TTC549 (cell line): ENCODE measurements around the gene ZKSCAN3.
"Not testable (repeated sequence)": the region's sequence is repeated elsewhere in the genome, so short reads cannot be mapped to it uniquely, and the experiment has no call there.

Experiments
- FAIRE-seq: peaks from 2 replicates; lab custom pipeline; 2012; peaks lifted over from hg19 to GRCh38; lab: Jason Lieb, UNC

ZKSCAN3 gene

DNA sequence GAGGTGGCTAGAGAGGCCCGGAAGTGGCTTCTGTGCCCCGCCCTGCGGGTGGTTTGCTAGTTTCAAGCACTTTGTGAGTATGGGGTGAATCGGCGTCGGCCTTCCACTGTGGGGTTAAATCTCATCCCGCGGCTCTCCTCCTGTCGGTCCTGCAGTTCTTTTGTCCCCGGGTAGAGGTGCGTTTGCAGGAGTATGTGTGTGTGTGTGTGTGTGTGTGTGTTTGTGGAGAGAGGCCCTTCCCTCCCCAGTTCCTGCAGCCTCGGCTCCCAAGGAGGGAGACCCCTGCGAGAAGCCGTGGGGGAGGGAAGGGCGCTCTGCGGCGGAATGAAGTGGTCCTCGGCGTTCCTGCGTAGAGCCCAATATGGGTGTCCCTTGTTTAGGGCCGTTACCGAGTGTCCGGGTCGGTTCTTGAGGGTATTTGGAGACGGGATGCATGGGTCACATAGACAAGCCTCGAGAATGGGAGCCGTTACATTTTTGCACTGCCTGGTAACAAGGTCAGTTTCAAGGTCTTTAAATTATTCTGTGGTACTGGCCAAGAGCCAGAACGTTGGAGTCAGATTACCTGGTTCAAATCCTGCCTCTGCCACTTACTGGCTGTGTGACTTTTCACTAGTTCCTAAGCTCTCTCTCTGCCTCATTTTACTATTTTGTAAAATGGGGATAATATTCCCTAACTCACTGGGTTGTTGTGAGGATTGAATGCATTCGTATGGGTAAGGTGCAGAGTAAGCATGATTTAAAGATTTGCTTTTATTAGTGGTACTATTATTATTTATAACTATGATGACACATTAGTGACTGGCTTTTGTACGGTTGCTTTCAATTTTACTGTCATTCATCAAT lies at the start of gene ZKSCAN3:
ZKSCAN3 (plus strand) TSS at position 56 of the 846 bp plus-strand sequence. CDS start 9,640 bp downstream, outside the sequence.
- FAIRE-seq = no peak

DNA sequence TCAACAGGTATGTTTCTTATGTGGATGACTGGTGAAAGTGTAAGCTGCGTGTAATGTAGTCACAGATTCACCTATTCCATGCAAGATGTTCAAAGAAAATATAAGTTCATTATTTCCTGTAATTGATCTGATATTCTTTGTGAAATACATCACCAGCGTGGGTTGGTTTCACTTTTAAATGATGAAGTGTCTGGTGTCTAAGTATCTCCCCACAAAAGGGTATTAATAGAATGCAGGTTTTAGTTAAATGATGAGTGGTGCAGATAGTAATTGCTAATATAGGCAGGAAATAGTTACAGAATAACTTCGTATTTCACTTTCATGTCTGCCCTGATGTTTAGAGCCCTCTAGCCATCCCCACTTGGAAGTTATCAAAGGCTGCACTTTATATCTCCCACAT lies 46.2 kb upstream of the ZKSCAN3 start:
- FAIRE-seq = no peak

DNA sequence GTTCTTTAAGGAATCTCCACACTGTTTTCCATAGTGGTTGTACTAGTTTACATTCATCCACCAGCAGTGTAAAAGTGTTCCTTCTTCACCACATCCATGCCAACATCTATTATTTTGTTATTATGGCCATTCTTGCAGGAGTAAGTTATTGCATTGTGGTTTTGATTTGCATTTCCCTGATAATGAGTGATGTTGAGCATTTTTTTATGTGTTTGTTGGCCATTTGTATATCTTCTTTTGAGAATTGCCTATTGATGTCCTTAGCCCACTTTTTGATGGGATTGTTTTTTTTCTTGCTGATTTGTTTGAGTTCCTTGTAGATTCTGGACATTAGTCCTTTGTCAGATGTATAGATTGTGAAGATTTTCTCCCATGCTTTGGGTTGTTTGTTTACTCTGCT lies 43.4 kb upstream of the ZKSCAN3 start:
- FAIRE-seq = not testable (repeated sequence)

DNA sequence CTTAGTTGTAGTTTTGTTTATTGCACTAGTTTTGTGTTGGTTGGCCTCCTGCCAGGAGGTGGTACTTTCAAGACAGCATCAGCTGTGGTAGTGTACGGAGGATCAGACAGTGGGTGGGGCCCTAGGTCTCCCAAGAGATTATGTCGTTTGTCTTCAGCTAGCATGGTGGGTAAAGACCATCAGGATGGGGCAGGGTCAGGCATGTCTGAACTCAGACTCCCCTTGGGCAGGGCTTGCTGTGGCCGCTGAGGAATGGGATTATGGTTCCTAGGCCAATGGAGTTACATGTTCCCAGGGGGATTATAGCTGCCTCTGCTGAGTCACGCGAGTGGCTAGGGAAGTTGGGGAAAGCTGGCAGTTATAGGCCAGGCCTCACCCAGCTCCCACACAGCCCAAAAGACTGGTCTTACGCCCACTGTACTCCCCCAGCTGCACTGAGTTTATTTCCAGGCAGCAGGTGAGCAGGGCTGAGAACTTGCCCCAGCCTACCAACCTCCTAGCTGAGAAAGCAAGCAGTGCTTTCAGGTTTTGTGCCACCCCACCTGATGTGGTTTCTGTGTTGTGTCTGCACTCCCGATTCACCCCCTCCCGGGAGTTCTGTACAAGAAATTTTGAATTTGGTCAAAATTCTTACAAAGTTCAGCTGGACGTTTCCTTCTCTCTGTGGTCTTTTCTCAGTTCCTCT lies 38.5 kb upstream of the ZKSCAN3 start:
- no peak for FAIRE-seq

DNA sequence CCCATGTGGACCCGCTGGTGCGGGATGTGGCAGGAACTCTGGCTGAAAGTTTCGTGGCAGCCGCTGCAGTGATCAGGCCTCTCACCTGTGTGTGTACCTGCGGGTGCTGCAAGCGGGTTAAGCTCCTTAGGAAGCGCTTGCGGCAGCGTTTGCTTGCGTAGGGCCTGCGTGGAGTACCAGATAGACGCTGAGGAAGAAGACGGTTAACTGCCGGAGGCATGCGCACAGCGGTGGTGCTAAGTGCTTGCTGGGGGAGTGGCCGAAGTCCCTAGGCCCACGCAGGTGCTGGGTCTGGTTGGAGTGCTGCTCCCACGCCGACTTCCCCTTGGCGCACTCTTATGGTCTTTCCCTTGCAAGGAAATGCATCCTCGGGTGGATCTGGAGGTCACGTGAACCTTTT lies 36.8 kb upstream of the ZKSCAN3 start:
- FAIRE-seq = no peak

DNA sequence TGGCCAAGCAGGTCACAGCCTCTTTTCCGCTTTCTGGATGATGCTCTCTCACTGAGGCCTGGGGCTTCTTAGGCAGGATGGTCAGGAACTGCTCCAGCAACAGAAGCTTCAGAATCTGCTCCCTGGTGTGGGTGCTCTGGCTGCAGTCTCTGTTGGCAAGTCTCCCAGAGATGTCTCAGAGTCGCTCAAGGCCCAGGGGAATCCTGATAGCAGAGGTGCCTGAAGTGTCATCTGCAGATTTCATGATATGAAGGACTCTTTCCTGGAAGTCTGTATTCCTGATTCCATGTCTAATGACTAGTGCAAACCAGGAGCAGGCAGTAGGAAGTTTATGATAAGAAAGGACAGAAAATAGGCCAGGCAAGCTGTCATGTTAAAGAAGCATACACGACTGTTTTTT lies 34.1 kb upstream of the ZKSCAN3 start:
- FAIRE-seq = no peak

DNA sequence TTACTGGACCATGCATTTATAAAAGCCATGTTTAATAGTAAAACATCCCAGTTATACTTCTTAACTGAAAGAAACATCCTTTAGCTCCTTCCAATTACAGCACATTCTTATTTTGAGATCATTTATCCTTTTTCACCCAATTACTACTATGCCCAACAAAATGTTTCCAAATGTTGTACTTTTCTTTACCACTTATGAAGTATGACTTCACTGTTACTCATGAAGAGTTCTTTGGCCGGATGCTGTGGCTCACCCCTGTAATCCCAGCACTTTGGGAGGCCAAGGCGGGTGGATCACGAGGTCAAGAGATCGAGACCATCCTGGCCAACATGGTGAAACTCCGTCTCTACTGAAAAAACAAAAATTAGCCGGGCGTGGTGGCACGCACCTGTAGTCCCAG lies 31.9 kb upstream of the ZKSCAN3 start:
- FAIRE-seq = not testable (repeated sequence)

DNA sequence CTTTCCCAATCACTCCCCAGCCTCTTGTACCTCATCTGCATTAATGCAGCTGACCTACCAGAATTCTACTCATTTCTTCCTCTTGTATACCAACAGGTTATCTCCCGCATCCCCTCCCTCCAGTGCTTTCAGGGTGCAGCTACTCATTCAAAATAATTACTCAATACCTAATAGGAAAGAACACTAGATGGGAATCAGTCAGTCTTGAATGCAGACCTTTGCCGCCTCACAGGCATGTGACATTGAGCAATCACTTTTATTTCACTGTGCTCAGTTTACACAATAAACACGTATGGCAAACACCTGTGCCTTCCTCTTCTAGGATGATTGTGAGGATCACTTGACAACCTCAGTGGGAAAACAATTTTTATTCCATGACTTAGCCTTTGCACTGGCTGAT lies 27.1 kb upstream of the ZKSCAN3 start:
- no peak for FAIRE-seq

DNA sequence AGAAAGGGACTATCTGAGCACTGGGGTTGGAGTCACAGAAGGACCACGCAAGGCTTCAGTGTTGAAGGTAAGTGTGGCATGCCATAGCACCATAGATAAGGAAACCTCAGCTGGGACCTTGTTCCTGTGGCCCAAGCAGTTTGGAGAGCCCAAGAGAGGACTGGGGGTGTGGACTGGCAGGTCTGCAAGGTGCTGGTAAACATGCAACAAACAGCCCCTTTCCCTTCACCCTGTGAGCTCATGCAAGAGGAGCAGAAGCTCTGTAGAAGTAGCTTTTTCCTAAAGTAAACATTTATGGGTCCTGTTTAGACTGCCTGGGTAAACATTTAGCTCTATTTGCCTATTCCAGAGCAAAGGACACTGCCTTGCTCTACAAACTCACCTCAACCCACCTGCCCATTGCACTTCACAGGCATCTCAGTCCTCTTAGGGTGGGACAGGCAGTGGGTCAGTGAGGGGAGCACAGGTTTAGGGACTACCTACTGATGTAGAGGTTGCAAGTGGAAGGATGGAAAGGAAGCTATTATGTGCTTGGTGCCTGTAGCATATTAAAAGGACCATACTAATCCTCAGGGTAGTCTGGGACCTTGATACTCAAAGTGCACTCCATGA lies 25.8 kb upstream of the ZKSCAN3 start:
- no peak for FAIRE-seq

DNA sequence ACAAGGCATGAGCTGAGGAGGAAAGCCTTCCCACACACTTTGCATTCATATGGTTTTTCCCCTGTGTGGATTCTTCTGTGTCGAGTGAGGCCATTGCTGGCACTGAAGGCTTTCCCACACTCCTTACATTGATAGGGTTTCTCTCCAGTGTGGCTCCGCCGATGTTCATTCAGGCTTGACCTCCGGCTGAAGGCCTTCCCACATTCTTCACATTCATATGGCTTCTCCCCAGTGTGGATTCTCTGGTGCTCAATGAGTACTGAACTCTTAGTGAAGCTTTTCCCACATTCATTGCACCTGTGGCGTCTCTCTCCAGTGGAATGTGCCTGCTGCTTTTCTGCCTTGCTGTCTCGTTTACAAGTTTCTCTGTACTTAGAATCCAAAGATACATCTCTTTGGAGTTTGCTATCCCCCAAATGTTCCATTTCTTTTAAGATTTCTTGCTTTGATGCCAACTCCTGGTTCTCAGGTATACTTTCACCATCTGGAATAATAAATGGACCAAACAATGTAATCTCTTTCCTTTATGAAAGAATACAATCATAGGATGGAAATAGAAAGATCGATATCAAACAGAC lies 23.3 kb upstream of the ZKSCAN3 start:
- no peak for FAIRE-seq

DNA sequence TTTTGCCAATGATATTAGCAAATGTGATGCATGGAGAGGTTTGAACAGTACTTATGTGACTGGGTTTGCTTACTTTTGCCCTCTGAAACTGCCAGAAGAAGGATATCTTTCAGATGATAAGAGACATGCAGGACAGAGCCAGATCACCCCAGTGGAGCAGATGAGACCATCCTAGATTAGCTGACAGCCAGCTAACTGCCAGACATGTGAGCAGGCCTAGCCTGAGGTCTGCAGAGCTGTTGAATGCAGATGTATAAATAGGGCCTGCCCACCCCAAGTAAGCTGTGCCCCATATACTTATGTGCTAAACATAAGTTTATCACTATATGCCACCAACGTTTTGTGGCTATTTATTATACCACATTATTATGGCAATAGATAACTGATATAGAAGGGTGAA lies 19.7 kb upstream of the ZKSCAN3 start:
- no peak for FAIRE-seq

DNA sequence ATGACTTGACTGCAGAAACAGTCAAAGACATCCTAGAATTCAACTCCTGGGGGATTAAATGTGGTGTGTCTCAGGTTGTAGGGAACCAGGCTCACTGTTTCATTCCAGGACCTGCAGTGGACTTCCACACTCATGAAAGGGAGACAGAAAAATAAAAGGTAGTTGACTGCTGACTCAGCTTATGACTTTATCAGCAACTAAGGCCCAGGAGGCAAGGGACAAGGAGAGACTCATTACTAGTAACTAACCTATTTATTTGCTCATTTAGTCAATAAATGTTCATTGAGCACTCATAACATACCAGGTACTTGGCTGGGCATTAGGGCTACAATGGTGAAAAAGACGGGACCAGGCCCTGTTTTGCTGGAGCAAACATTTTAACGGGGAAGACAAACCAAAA lies 16.7 kb upstream of the ZKSCAN3 start:
- no peak for FAIRE-seq

DNA sequence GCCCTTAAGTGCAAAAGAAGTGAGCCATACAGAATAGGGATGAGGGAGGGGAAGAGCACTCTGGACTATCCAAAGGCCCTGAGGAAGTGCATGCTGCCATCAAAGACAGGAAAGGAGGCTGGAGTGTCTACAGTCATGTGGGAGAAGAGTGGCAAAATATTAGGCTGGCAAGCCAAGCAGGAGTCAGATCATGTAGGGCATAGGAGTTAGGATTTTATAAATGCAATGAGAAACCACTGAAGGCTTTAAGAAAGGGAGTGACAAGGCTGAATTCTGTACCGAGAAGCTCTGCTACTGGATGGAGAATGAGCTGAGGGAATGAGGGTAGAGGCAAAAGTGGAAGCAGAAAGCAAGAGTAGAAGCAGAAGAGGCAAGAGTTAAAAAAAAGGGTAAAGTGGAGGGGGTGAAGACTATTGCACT lies 16.1 kb upstream of the ZKSCAN3 start:
- FAIRE-seq = no peak

DNA sequence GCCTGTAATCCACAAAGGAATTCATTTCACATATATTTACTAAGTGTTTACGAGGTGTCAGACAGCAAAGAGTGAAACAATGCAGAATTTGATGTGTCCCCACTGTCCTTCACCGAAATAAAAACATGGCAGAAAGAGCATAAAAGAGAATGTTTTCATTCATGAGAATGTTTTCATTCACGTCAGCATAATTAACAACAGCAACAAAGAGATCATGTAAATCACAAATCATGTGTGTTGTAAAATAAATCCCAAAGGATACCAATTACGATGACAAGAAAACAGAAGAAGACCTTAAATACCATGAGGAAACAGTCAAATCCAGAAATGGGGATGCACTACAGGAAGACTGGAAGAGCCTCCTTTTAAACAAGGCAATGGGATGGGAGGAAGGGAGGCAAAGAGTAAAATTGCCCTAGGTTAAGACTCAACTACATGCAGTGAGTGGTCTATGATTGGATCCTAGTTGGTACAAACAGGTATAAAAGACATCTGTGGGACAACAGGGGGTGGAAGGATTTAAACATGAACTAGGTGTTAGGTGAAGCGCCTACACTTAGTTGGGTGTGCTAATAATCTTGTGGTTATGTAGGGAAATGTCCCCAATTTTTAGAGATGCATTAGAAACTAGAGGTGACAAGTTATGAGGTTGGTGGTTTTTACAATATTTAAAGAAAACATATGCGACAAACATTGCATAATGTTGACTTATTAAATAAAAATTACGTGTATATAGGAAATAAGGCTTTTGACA lies 15.3 kb upstream of the ZKSCAN3 start:
- FAIRE-seq = no peak

DNA sequence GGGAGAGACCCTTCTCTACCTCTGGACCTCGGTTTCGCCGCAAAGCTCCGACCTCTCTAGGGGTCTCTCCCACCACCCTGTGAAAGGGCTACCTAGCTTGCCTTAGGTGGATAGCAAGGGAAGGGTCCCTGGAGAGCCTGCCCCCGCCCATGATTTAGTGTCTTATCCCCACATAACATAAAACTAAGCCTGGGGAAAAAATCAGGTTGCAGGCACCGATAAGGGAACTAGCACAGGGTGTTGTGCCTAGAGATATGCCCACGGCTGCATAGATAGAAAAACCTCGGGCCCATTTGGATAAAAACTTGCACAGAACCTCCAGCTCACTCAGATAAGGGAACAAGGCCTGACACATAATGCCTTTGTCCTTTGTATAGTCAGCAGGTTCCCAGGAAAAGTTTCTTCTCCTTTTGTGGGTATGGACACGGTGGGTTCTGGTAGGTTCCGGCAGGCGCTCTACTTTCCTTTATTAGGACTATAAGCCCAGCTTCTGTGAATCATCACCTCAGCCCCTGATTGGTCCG lies 14.6 kb upstream of the ZKSCAN3 start:
- FAIRE-seq = no peak

DNA sequence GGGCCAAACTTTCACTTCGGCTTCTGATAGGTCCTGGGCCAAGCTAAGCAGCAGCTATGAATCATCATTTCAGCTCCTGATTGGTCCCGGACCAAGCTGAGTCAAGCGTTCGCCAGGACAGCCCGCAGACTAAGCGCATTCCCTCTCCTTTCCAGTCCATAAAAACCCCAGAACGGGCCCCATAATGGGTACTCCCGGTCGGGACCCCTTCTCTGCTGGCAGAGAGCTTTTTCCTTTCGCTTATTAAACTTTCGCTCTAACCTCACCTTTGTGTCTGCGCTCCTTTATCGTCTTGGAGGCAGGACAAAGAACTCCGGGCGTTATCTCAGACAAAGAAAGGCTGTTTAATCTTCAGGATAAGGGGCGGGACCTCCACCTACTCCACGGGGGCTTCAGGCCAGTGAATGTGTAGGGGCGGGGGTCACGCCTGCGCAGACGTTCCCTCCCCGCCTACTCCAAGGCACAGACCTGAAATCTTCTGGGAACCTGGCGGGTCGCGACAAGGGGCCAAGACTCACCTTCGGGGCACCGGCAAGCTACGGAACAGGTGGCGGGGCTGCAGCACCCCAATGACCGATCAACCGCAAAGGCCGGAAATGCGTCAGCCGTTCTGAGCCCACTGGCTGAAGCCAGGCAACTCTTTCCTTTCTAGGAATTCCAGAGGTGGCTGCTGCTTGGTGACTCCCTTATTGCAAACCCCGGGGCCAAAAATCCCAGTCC lies 14.0 kb upstream of the ZKSCAN3 start, which contains the start of gene ZSCAN31:
ZSCAN31 (minus strand) TSS at position 585 of the 720 bp plus-strand sequence. CDS start 6,465 bp downstream, outside the sequence.
- FAIRE-seq = no peak

DNA sequence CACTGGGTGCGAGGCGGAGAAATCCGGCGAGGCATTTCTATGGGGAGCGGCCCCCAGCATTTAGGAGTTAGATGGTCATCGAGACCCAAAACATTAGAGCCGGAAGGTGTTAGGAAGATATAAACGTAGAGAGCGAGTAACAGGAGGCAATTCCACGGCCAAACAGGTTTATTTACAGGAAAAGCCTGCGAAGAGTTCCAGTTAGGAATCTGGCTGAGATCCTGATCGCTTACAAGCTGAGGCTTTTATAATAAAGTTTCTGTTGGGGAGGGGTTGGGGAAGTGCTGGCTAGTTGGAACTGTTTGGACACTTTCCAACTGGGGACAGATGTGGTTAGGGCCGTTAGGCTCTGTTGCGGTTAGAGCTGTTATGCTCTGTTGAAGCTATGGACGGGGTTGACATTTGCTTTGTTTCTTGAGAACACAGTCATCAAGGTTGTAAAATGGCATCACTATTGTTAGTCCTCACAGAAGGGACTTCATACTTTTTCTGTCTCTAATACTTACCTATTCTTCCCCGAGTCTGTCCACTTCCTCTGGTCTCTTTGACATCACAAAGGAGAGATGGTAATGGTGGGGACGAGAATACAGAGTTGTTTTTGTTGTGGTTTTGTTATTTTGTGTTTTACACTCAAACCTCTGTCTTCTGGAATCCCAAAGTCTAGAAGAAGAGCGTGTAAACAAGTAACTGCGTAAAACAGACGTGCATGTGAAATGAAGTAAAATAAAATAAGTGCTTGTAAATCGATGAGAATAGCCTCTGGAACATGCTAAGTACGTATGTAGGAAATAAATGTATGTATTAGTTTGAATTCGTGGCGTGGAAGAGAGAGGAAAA lies 13.2 kb upstream of the ZKSCAN3 start:
- no peak for FAIRE-seq

DNA sequence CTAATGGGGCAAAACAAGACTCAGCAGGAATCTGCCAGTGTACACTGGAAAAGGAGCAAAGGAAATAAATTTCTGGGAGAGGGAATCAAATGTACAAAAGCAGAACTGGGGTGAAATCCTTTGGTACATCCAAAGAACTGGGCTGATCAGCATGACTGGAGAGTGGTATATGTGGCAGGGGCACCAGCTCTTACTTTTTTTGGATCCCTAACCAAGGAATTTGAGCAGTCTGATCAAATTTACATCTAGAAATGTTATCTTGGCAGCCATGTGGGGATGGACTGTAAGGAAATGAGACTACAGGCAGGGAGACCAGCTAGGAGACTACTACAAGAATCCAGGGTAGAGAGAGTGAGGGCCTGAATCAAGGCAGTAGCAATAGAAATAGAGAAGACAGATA lies 12.6 kb upstream of the ZKSCAN3 start:
- FAIRE-seq = no peak

DNA sequence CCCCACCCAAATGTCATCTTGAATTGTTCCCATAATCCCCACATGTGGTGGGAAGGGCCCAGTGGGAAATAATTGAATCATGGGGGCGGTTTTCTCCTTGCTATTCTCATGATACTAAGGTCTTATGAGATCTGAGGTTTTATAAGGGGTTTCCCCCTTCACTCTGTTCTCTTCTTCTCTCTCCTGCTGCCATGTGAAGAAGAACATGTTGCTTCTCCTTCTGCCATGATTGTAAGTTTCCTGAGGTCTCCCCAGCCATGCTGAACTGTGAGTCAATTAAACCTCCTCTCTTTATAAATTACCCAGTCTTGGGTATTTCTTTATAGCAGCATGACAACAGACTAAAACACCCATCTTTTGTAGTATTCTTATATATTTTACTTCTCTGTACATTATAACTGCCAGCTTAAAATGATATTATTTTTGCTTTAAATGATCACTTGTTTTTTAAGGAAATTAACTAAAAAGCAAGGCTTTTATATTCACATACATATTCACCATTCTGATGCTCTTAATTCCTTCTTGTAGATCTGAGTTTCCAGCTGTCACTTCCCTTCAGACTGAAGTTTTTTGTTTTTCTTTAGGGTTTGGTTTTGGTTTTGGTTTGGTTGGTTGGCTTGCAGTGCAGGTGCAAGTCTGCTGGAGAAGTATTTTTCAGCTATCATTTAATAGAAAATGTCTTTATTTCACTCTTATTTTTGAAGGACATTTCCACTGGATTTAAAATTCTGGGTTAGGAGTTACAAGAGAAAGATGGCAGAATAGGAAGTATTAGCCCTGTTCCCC lies 9.2 kb upstream of the ZKSCAN3 start:
- no peak for FAIRE-seq
